ENCODE data around the gene SCMH1.

GRCh38 chr1:41053316-41053715, 188.8 kb downstream of the SCMH1 start:
- TF ChIP-seq, protein P1, sequence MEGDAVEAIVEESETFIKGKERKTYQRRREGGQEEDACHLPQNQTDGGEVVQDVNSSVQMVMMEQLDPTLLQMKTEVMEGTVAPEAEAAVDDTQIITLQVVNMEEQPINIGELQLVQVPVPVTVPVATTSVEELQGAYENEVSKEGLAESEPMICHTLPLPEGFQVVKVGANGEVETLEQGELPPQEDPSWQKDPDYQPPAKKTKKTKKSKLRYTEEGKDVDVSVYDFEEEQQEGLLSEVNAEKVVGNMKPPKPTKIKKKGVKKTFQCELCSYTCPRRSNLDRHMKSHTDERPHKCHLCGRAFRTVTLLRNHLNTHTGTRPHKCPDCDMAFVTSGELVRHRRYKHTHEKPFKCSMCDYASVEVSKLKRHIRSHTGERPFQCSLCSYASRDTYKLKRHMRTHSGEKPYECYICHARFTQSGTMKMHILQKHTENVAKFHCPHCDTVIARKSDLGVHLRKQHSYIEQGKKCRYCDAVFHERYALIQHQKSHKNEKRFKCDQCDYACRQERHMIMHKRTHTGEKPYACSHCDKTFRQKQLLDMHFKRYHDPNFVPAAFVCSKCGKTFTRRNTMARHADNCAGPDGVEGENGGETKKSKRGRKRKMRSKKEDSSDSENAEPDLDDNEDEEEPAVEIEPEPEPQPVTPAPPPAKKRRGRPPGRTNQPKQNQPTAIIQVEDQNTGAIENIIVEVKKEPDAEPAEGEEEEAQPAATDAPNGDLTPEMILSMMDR (IDR thresholded peaks at IDR 0.05) = no peak
- no peak for TF ChIP-seq POLR2A (IDR thresholded peaks at IDR 0.05)

All from gastroesophageal sphincter (tissue), 3 donors.